ENCODE data around the gene DCAF8.
A peak's percentile ranks its signal among the peaks of the same experiment; 100 is the strongest.
"Not testable (repeated sequence)": the region's sequence is repeated elsewhere in the genome, so short reads cannot be mapped to it uniquely, and the experiment has no call there.

The DCAF8 gene

DNA sequence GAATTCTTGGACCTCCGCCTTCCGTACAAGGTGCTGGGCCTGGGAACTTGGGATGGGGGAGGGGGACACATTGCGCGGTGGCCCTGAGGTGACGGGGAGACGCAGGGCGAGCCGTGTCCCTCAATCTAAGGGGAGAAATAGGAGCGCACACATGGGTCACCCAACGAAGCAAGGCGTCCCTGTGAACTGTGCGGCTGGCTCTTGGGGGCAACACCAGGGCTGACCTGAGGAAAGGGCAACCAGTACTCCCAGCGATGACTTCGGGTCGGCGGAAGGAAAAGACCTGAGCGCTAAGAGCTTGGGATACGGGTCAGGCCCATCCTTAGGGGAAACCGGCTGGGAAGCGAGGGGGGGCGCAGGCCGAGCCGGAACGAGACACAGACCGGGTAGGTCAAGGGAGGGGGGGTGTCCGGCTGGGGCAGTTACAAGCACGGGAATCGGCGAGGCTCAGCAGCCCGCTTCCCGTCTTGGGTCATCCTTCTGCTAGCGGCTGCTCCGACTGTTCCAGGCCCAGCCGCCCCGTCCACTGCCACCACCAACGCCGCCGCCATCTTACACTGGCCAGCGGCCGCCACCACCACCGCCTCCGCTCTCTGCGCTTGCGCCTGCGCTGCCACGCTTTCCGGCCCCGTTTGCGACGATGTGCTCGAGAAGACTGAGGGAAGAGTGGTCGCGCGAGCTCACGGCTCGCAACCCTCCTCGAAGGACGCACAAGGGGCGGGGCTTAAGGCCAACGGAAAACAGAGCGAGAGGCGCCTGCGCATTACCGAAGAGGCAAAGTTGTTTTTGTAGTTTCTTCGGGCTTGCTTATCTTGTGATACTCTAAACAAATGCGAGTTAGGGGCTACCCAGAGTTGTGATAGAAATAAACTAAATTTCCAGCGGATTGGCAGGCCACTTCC lies at the start of gene DCAF8:
TSS of gene DCAF8 (minus strand) at position 657 of the 902 bp plus-strand sequence. CDS start 18,541 bp downstream, outside the sequence.
- DNase-seq, result peak; percentile 67 to 98 (median 95)

DNA sequence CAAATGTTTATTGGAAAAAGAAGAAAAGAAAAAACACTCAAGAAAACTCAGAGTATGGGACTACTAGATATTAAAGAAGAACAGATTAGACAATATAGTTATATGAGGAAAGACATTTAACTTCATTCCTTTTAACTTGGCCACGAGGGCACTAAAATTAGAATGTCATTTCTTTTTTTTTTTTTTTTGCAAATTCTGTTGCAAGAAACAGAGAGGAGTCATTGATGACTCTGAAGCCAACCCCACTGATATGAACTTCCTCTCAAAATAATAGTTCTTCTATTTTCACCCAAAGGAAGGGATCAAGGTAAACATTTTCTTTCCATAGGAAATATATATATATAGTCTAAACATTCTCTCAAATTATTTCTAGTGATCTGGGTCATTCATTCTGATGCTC lies 47.2 kb upstream of the DCAF8 start:
- DNase-seq, result no peak

DNA sequence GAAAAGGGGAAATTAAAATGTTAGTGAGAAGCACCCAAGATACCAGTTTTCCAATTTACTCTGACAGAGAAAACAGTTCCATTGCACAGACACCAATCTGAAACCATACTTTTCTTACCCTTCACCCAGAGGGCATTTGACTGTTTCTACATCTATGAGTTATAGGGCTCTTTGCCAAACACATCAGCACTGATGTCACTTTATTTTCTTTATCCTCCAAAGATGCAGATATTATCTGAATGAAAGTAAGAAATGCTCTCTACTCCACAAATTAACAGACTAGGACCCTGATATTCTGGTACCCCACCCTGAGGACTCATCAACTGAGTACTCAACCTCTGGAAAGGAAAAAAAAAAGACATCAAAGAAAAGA lies 46.8 kb upstream of the DCAF8 start:
- DNase-seq, result no peak

- DNase-seq, result no peak
Observed at GRCh38 chr1:160308451-160309184, 46.3 kb upstream of the DCAF8 start.

- peak in 1 of 56 donors; percentile 7 for DNase-seq
Observed at GRCh38 chr1:160307118-160307791, 44.9 kb upstream of the DCAF8 start.

- DNase-seq, result no peak
Observed at GRCh38 chr1:160300173-160300572, 37.8 kb upstream of the DCAF8 start.

DNA sequence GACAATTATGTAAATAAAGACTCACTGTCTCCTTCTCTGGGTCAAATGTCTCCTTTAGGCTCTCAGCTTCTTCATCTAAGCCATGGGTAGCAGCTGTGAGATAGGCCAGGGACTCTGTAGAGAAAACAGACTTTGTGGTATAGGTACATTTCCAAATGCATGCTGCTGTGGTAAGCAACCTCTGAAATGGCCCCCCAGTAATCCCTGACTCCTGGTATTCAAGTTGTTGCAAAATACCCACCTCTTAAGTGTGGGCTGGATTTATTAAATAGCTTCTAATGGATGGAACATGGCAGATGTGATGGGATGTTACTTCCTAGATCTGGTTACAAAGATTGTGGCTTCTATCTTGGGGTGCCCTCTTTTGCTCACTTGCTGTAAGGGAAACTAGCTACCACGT lies 33.7 kb upstream of the DCAF8 start:
- no peak for DNase-seq

DNA sequence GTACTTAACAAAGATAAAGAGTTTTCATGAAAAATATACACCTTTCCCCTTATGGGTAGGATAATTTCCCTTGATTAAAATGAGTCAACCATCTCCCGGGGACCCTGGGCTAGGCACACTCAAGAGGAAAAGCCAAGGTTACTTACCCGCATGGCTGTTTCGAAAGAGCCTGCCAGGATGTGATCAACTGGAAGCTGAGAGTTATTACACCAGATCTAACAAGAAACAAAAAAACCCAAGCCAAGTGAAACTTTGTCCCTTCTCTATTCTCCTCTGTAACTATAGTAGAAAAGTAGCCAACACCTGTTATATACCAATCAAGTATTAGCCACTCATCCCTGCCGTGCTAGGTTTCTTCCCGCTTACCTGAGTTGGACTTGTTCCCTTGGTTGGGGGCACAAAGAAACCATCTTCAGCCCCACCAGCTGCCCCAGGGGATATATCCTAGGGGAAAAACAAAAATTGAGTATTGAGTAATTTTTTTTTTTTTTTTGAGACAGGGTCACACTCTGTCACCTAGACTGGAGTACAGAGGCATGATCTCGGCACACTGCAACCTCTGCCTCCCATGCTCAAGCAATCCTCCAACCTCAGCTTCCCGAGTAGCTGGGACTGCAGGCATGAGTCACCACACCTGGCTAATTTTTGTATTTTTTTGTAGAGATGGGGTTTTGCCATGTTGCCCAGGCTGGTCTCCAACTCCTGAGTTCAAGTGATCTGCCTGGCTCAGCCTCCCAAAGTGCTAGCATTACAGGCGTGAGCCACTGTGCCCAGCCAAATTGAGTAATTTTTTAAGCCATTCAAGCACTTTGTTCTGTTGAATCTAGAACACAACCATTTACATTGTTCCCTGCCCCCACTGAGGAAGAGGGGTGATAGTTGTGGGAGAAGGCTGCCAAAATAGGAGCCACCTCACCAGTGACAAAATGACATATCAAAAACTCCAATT lies 30.9 kb upstream of the DCAF8 start:
- no peak for DNase-seq

DNA sequence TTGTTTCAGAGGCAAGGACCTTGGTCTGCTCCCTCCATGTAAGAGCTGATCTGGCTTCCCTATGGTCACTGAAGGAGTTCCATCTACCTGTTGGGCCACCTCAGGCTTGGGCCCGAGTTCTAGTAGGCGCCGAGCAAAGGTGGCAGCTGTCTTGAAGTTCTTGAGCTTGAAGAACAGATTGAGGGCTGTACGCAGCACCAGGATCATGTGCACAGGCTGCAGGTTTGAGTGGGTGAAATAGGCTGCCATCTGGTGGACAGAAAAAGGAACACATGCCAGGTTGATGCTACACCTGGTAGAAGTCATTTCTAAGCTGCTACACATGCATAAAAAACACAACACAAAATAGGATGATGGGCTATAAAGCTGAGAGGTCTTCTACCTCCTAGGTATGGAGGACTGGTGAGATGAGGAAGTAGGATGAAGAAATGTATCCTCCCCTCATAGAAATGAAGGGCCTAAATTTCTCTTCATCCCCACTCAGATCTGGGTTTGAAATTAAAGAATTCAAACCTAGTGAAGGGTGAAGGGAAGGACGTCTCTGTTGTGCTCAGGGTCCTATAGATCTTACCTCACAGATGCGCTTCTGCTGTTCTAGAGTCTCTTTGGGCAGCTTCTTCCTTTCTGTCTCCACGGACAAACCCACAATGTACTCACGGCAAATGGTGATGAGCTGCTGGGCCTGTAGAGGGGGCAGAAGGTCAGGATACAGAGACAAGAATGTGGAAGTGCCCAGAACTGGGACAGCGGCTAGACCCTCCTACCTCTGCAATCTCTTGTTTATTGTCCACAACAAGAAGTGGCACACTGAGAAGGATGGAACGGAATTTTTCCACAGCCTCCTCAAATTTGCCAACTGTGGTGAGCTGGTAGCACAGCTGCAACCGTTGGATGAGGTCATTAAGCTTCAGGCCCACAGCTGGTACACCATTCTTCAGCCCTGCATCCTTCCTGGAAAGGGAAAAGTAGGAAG lies 29.2 kb upstream of the DCAF8 start:
- peak in 46 of 56 donors; percentile 2 to 74 (median 30) for DNase-seq

GRCh38 chr1:160287769-160288168 lies 25.4 kb upstream of the DCAF8 start:
- DNase-seq, result not testable (repeated sequence)

DNA sequence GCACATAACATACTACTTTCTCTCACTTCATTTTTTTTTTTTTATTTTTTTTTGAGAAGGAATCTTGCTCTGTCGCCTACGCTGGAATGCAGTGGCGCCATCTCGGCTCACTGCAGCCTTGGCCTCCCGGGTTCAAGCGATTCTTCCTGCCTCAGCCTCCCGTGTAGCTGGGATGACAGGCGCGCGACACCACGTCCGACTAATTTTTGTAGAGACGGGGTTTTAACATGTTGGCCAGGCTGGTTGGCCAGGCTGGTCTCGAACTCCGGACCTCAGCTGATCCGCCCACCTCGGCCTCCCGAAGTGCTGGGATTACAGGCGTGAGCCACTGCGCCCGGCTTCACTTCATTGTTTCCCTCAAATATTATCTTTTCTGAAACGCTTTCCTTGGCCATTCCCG lies 23.2 kb upstream of the DCAF8 start:
- DNase-seq, result peak in 1 of 56 donors; percentile 9

DNA sequence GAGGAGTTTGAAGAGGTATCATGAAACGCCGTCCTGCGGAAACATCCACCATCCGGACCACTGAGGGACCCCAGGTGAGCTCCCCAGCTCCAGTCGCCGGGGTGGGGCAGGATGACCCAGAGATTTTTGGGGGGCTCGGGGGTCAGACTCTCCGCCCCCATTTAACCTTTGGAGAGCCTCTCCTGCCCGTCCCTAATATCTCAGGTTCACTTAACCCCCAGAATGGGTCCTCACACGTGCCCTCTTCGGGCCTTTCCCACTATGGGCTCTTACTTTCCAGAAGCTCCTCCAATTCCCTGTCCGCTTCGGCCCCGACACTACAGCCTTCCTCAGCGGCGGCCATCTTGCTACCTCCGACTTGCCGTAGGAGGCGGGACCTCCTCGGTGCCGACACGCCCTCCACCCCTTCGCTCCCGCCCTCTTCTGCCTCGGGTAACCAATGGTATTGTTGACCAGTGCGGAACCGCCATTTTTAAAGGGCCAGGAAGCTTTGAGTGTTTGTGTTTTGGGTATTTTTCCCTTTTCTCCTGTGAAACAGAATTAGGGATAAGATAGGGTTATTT lies 22.5 kb upstream of the DCAF8 start, which contains the start of gene PEX19:
TSS of gene PEX19 (minus strand) at position 352 of the 563 bp plus-strand sequence. CDS start at position 343, 9 bp downstream.
- peak; percentile 26 to 96 (median 87) for DNase-seq

GRCh38 chr1:160284220-160284781 lies 22.0 kb upstream of the DCAF8 start:
- DNase-seq, result peak in 2 of 56 donors; percentile 44 to 47

DNA sequence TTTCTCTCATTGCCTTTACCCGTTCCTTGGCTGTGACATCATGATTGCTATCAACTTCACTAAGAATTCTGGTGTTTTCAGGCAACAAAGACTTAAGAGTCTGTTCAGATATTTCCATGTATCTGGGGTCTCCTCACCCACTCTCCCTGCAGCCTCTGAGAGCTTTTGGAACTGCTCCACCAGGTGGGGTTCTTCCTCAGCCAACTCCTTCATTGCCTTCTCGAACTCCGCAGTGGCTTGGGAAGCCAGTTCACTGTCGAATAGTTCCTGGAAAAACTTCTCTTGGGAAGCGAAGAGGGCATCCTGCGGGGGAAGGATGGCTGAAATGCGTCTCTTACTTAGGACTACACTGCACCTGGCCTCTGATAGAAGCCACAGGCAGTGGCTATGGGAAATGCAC lies 20.5 kb upstream of the DCAF8 start:
- no peak for DNase-seq

DNA sequence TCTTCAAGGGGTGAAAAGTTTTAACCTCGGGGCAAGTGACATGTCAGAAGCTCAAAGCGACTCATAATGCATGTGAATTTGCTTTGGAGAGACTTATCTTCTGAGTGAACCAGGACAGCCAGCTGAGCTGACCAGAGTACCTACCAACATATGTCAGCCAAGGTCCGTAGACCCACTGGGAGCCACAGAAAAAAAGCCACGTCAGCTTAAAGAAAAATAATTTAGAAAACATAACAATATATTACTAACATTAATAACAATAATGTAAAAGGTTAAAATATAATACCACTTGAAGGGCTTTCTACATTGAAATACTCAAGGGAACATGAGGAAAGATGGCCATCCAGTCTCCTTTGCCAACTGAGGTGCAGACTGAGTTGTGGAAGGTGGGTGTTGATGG lies 15.6 kb upstream of the DCAF8 start:
- DNase-seq, result no peak

DNA sequence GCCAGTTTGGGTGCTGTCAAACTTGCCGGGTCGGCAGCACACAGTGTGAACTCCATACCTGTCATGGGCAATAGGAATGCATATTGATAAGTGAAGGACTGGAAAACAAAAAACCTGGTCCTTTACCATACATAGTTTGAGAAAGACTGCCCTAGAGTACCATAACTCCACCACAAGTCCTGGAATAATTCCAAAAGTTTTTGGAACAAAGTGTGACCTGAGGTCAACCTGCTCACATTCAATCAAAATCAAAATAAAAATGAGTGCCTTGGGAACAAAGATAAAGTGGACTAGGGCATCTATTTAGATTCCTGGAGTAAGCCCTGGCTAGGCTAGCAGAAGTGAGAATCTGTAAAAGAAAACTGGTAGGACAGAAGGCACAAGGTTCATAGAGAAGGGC lies 15.0 kb upstream of the DCAF8 start:
- no peak for DNase-seq

GRCh38 chr1:160271025-160271424 lies 8.7 kb upstream of the DCAF8 start:
- DNase-seq, result no peak

DNA sequence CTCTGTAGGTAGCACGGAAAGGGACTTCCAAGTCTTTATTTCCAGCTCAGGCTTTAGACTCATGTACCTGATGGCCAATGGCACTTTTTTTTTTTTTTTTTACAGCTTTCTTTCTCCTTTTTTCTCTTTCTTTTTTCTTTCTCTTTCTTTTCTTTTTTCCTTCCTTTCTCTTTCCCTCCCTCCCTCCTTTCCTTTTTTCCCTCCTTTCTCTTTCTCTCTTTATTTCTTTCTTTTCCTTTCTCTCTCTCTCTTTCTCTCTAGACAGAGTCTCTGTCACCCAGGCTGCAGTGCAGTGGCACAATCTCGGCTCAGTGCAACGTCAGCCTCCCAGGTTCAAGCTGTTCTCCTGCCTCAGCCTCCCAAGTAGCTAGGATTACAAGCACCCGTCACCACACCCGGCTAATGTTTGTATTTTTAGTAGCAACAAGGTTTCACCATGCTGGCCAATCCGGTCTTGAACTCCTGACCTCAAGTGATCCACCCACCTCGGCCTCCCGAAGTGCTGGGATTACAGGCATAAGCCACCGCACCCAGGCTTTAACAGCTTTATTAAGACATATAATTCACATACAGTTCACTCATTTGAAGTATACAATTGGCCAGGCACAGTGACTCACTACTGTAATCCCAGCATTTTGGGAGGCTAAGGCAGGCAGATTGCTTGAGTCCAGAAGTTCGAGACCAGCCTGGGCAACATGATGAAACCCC lies 5.1 kb upstream of the DCAF8 start:
- no peak for DNase-seq
